NCI-H1092 (cell line): ENCODE data around the gene SULT4A1.

Source experiments
- DNase-seq: peaks from one replicate; lab custom pipeline; 2025; lab: John Stamatoyannopoulos, UW

The SULT4A1 gene

GRCh38 chr22:43802897-43803495 is 59.3 kb downstream of the SULT4A1 start:
- DNase-seq: no peak

GRCh38 chr22:43800970-43801369 is 61.3 kb downstream of the SULT4A1 start:
- DNase-seq: no peak

GRCh38 chr22:43798492-43798891 is 63.8 kb downstream of the SULT4A1 start:
- no peak for DNase-seq

GRCh38 chr22:43796567-43796966 is 65.7 kb downstream of the SULT4A1 start:
- DNase-seq: no peak

- no peak for DNase-seq
Measured at GRCh38 chr22:43795320-43795719, 67.0 kb downstream of the SULT4A1 start.

- DNase-seq: no peak
Measured at GRCh38 chr22:43792905-43793304, 69.4 kb downstream of the SULT4A1 start.

GRCh38 chr22:43789452-43789851 is 72.9 kb downstream of the SULT4A1 start:
- DNase-seq: no peak

GRCh38 chr22:43783777-43784176 is 78.5 kb downstream of the SULT4A1 start:
- DNase-seq: no peak

GRCh38 chr22:43782448-43782847 is 79.9 kb downstream of the SULT4A1 start:
- DNase-seq: no peak

GRCh38 chr22:43777286-43777685 is 85.0 kb downstream of the SULT4A1 start:
- no peak for DNase-seq

- no peak for DNase-seq
Measured at GRCh38 chr22:43776081-43776670, 86.1 kb downstream of the SULT4A1 start.
